ACC112 (cell line): Measurements from ENCODE around the gene ING3.

Experiments used
- H2AFZ ChIP-seq: fragments of 200-600 bp; sonication (generic); one replicate; pipeline ENCODE4 v1.6.0; 2017; ENCODE audit warnings: antibody characterized with exemption, low read length; ENCODE audit not compliant: unreplicated experiment
- H3K27ac ChIP-seq: fragments of 200-600 bp; sonication (generic); 2 replicates; pipeline ENCODE4 v1.5.1; 2014; ENCODE audit warnings: low read depth, mild to moderate bottlenecking, antibody characterized with exemption, low read length, moderate library complexity
- H3K27me3 ChIP-seq: fragments of 200-600 bp; sonication (generic); 2 replicates; pipeline ENCODE4 v1.6.1; 2014; ENCODE audit warnings: mild to moderate bottlenecking, antibody characterized with exemption, low read length, moderate library complexity, mixed read lengths; ENCODE audit not compliant: insufficient read depth
- H3K36me3 ChIP-seq: fragments of 200-600 bp; sonication (generic); 2 replicates; pipeline ENCODE4 v1.6.1; 2016; ENCODE audit warnings: mild to moderate bottlenecking, antibody characterized with exemption, low read length, moderate library complexity, mixed read lengths; ENCODE audit not compliant: insufficient read depth
- H3K4me1 ChIP-seq: fragments of 200-600 bp; sonication (generic); one replicate; pipeline ENCODE4 v1.6.1; 2016; ENCODE audit warnings: low read length, mixed read lengths; ENCODE audit not compliant: insufficient read depth, unreplicated experiment, control insufficient read depth
- H3K4me3 ChIP-seq: fragments of 200-600 bp; sonication (generic); 2 replicates; pipeline ENCODE4 v1.5.1; 2014; ENCODE audit warnings: mild to moderate bottlenecking, low read depth, low read length
- H3K79me2 ChIP-seq: fragments of 200-600 bp; sonication (generic); one replicate; pipeline ENCODE4 v1.6.0; 2016; ENCODE audit warnings: low read length; ENCODE audit not compliant: control insufficient read depth, unreplicated experiment, insufficient read depth

ING3 gene

DNA sequence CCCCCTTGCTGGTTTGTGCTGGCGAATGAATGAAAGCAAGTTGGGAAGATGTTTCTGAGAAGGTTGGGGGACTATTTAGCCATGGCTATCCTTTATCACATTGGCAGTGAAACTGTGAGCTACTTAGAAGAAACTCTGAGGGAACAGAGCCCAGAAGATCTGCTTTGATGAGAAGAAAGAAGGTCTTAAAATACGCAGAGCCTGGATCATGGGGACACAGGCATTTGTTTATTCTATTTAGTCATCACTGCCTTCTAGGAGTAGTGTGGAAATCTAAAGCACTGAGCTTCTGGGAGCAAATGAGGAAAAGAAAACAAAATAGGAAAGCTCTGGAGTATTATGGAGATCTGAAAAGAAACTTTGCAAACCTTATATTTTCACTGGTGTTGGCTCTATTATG lies 66.4 kb downstream of the ING3 start:
- Histone ChIP-seq H3K27ac (peak overlapping the region; percentile 87), H3K27me3 (no peaks in the 10 kb centered on the region), H3K36me3 (no peaks in the 10 kb centered on the region), H3K4me3 (no peak overlapping the region), H3K79me2 (no peaks in the 10 kb centered on the region), H3K4me1 (peaks cover 59% of the 10 kb centered on the region), H2AFZ (no peak overlapping the region)

DNA sequence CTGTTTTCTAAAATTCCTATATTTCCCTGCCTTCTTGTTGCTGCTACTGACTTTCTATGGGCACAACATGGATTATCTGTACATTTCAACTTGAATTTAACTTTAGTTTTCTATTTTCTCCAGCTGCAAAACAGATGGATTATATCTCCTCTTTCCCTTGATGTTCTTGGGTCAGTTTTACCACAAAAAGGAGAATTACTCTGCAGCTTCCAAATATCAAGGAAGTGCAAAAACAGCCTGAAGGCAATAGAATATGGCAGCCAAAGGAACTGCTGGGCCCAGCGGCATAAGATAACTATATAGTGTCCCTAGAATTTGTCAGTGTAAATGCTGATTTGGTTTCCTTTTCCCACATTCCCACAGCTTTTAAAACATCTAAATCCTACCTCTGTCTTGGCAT lies 67.0 kb downstream of the ING3 start:
- no peaks in the 10 kb centered on the region for H3K79me2 ChIP-seq

DNA sequence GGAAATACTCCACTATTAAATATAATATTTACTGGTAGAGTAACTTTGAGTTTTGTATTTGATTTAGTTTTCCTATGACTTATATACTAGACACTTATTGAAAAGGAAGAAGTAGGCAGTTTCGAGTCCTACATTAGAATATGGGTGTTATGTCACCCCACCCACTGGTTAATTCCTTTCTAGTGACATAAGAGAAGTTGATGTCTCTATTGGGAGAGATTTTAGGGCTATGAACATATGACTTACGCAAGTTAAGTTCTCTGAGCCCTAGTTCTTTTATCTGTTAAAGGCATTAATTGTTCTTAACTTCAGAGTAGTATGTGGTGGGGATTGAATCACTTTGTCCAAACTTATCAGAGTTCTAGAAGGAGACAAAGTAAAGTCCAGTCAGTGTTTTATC lies 68.4 kb downstream of the ING3 start:
- H2AFZ ChIP-seq: no peak overlapping the region
- H3K4me3 ChIP-seq: peak overlapping the region; percentile 33; the same call in 1 of the 2 replicates
- H3K27me3 ChIP-seq: no peaks in the 10 kb centered on the region
- H3K36me3 ChIP-seq: no peaks in the 10 kb centered on the region
- H3K79me2 ChIP-seq: no peaks in the 10 kb centered on the region
- peaks cover 65% of the 10 kb centered on the region for H3K4me1 ChIP-seq
- H3K27ac ChIP-seq: peak overlapping the region; percentile 87

More for the DNA sequence above, 67.0 kb downstream of the ING3 start:
- Histone ChIP-seq H3K4me1 (peaks cover 59% of the 10 kb centered on the region), H2AFZ (no peak overlapping the region), H3K4me3 (peak overlapping the region; percentile 11; the same call in 1 of the 2 replicates), H3K27me3 (no peaks in the 10 kb centered on the region), H3K27ac (peak overlapping the region; percentile 87), H3K36me3 (no peaks in the 10 kb centered on the region)

DNA sequence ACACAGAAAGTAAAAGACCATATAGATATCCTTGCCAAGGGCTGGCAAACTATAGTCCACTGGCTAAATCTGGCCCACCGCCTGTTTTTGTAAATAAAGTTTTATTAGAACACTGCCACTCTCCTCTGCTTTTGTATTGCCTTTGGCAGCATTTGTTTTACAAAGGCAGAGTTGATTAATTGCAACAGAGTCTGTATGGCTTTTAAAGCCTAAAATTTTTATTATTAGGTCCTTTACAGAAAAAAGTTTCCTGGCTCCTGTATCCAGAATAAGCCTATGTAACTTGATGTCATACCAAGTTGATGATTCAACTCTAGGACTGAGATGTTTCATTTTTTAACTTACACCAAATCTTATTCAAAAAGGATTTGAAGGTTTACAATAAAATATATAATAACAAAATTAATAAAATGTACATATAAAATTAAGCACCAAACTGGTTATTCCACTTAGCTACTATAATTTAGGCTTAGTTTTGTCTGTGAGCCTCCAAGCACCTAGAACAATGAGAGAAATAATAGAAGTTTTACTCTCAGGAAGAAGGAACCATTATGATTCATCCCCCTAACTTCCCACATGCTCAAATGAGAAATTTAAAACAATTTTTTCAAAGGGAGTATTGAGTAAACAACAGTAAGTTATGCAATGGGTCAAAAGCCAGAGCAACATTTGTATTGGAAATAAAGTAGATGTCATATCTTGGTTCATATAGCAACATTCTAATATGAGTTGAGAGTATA lies 69.8 kb downstream of the ING3 start:
- H3K4me1 ChIP-seq: peaks cover 75% of the 10 kb centered on the region
- no peak overlapping the region for H3K4me3 ChIP-seq

DNA sequence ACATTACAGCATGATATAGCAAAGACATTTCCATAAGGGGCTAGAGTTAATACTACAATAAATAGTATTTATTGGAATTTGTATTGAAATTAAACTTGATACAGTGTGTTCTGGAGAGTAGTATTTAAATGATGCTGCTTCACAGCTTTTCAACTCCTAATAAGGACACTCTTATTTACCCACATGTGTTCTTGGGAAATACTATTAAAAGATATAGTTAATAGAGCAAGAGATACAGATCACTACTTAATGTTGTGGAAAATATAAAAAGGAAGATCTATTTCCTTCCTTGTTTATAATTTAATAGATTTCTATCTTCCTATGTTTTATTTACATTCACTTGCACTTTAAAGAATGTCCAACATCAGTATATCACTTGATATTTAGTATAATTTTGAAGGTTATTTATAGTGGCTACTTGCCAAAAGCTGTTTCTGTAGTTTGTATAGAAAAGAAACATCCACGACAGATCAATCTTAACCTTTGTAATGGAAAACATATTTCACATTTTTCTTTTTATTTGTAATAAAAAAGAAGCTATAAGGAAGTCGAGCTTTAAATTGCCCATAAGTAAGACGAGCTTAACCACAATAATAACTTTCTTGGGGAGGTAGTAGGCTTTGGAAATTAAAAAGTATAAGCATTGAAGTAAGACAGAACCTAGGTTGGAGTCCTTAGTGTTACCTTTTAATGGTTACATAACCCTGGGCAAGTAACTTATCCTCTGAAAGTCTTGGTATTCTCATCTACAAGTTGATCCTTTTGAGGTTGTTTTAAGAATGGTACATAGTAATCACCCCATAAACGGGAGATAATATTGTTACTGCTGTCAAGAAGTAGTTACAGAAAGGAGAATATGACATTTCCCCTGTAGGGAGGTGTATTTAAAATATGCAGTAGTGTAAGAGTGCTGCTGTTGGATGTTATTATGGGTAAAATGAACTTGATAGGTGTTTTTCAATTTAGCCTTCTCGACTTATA lies 70.7 kb downstream of the ING3 start:
- Histone ChIP-seq H3K4me1 (peaks cover 72% of the 10 kb centered on the region), H3K27ac (peak overlapping the region; percentile 87), H3K36me3 (peaks cover 4% of the 10 kb centered on the region; the same call in 1 of the 2 replicates), H2AFZ (no peak overlapping the region), H3K4me3 (no peak overlapping the region), H3K27me3 (no peaks in the 10 kb centered on the region), H3K79me2 (no peaks in the 10 kb centered on the region)

More for the DNA sequence above, 69.8 kb downstream of the ING3 start:
- H3K27me3 ChIP-seq: no peaks in the 10 kb centered on the region
- peak overlapping the region; percentile 87 for H3K27ac ChIP-seq
- no peak overlapping the region for H2AFZ ChIP-seq
- H3K79me2 ChIP-seq: no peaks in the 10 kb centered on the region
- no peaks in the 10 kb centered on the region for H3K36me3 ChIP-seq

DNA sequence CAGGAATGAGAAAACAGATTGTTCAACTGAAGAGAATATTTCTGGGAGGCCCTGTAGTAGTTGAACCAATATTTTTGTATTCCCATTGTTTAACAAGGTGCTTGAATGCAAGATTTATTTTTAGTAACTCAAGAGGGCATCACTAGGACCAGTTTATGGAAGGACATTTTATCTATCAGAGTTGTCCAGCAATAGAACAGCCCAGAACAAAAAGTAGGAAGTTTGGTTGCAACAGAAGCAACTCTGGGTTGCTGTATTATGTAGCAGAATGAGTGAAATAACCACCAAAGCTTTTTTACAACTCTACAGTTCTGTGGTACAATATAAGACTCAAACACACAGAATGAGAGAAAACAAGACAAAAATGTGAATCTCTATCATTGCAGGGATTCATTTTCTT lies 72.6 kb downstream of the ING3 start:
- no peak overlapping the region for H3K4me3 ChIP-seq
- no peaks in the 10 kb centered on the region for H3K79me2 ChIP-seq
- H3K27me3 ChIP-seq: no peaks in the 10 kb centered on the region
- H3K36me3 ChIP-seq: peaks cover 4% of the 10 kb centered on the region; the same call in 1 of the 2 replicates
- H3K4me1 ChIP-seq: peaks cover 59% of the 10 kb centered on the region
- H3K27ac ChIP-seq: no peak overlapping the region
- H2AFZ ChIP-seq: no peak overlapping the region

DNA sequence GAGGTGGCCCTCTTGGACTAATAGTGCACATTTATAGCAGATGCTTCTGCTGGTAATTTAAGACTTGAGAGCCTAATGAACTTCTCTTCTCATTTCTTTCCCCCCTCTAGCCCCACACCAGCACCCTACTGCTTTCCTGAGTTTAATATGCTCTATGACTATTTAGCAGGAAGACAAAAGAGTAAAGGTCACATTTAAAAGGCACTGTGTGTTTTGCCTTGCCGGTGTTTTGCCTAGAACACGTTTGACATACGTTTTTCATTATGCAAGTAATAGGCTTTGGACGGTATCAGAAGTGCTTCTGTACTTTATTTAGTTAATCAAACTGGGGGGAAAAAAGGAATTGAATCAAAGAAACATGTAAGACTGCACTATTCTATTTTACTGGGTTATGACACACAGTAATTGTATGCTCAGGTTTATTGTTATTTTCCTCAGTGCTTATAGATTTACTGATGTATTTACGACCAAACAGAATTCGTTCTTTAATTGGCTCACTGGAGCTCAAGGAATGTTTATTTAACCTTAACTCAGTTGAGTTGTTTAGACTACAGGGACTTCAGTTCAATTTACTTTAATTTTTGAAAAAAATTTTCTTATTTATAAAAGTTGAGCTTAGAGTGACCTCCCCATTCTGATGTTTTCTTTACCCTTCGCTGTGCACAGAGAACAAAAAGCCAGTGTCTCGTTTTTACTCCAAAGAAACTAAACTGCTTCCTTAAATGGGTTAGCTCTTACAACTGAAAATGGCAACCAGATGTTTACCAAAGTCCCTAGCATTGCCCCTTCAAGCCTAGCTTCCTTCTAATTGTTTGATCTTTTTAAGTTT lies 73.3 kb downstream of the ING3 start:
- H3K4me3 ChIP-seq: peak overlapping the region; percentile 55
- H3K4me1 ChIP-seq: peaks cover 55% of the 10 kb centered on the region

DNA sequence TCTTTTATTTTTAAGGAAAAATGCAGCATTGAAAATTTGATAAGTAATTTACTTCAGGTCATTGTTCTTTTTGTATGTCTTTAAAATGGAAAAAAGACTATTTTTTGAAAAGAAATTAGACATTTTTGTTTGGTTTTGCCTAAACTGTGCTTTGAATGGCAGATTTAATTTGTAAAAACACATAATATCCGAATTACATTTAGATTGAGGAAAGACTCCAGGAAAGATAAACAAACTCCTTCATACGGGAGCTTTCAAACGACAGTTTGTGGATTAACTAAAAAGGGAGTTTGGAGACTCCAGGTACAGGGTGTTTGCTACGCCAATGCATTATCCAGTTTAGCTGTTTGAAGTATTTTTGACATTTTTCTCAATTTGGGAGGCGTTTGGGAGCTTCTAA lies 74.0 kb downstream of the ING3 start:
- peaks cover 55% of the 10 kb centered on the region for H3K4me1 ChIP-seq
- H3K79me2 ChIP-seq: peaks cover 3% of the 10 kb centered on the region
- H3K27me3 ChIP-seq: no peaks in the 10 kb centered on the region
- H3K4me3 ChIP-seq: peak overlapping the region; percentile 55
- H3K36me3 ChIP-seq: peaks cover 4% of the 10 kb centered on the region; the same call in 1 of the 2 replicates
- H2AFZ ChIP-seq: peak overlapping the region; percentile 68
- H3K27ac ChIP-seq: no peak overlapping the region

More for the DNA sequence above, 73.3 kb downstream of the ING3 start:
- Histone ChIP-seq H3K27me3 (no peaks in the 10 kb centered on the region), H2AFZ (peak overlapping the region; percentile 68), H3K79me2 (no peaks in the 10 kb centered on the region), H3K27ac (no peak overlapping the region), H3K36me3 (peaks cover 4% of the 10 kb centered on the region; the same call in 1 of the 2 replicates)

DNA sequence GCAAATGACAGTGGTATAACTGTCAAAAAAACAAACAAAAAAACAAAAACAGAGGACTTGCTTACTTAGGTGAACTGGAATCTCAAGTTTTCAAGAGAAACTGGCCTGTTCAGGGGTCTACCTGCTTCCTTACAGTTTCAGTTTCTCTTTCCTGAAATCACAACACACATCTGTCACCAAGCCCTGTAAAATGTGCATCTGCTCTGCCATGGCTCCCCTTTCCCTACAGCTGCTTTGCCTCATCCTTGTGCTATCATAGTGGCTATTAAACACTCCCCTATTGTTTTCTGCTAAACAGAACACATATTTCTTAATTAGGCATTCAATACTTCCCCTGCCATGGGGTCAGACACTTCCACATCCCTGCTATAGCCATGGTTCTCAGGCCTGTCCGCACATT lies 75.6 kb downstream of the ING3 start:
- Histone ChIP-seq H3K79me2 (peaks cover 3% of the 10 kb centered on the region), H3K4me1 (peaks cover 47% of the 10 kb centered on the region), H3K27ac (no peak overlapping the region), H2AFZ (no peak overlapping the region), H3K27me3 (no peaks in the 10 kb centered on the region), H3K36me3 (peaks cover 4% of the 10 kb centered on the region; the same call in 1 of the 2 replicates), H3K4me3 (peak overlapping the region; percentile 22; the same call in 1 of the 2 replicates)

DNA sequence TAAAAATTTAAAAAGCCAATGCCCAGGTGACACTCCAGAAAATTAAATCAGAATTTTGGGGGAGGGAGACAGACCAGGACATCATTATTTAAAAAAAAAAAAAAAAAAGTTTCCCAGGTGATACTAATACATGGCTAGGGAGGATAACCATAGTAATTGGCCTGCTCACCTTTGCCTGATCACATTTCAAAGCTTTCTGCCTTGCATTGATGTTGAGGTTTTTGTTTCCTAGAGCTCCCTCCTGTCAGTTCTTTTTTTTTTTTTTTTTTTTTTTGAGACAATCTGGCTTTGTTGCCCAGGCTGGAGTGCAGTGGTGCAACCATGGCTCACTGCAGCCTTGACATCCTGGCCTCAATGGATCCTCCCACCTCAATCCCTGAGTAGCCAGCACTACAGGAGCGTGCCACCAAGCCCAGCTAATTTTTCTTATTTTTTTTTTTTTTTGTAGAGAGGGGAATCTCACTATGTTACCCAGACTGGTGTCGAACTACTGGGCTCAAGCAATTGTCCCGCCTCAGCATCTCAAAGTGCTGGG lies 76.1 kb downstream of the ING3 start:
- Histone ChIP-seq H3K79me2 (peaks cover 3% of the 10 kb centered on the region), H3K4me1 (peaks cover 42% of the 10 kb centered on the region), H3K27ac (no peak overlapping the region), H3K36me3 (peaks cover 4% of the 10 kb centered on the region; the same call in 1 of the 2 replicates), H3K4me3 (no peak overlapping the region), H2AFZ (no peak overlapping the region), H3K27me3 (no peaks in the 10 kb centered on the region)
